HG02642 (cell line): Measurements from ENCODE around the gene EMILIN1.

Experiments
- ATAC-seq: cut with Tn5 transposase; IDR thresholded peaks from one replicate; pipeline ENCODE4 v1.9.1; 2021; ENCODE audit warnings: mild to moderate bottlenecking; ENCODE audit not compliant: unreplicated experiment, poor library complexity

Gene EMILIN1

GRCh38 chr2:27078267-27079194, at the start of gene EMILIN1:
Gene EMILIN1 (plus strand): TSS chr2:27078615. CDS start chr2:27079066, 451 bp downstream.
- no peak for ATAC-seq

- ATAC-seq: no peak
Measured at GRCh38 chr2:27029051-27029450, 49.4 kb upstream of the EMILIN1 start.

GRCh38 chr2:27032495-27033252, 45.7 kb upstream of the EMILIN1 start, which contains the start of gene TMEM214:
Gene TMEM214 (plus strand): TSS chr2:27032965. CDS start chr2:27033016, 51 bp downstream.
- peak; percentile 95 for ATAC-seq

- peak; percentile 12 for ATAC-seq
Measured at GRCh38 chr2:27033253-27033852, 45.1 kb upstream of the EMILIN1 start.

- ATAC-seq: no peak
Measured at GRCh38 chr2:27038012-27038411, 40.4 kb upstream of the EMILIN1 start.

- ATAC-seq: no peak
Measured at GRCh38 chr2:27038631-27039339, 39.6 kb upstream of the EMILIN1 start.

GRCh38 chr2:27039426-27039825, 39.0 kb upstream of the EMILIN1 start:
- no peak for ATAC-seq

GRCh38 chr2:27039871-27040270, 38.5 kb upstream of the EMILIN1 start:
- ATAC-seq: no peak

- ATAC-seq: no peak
Measured at GRCh38 chr2:27040282-27040681, 38.1 kb upstream of the EMILIN1 start.

- ATAC-seq: no peak
Measured at GRCh38 chr2:27041752-27042151, 36.7 kb upstream of the EMILIN1 start.

GRCh38 chr2:27042159-27042661, 36.2 kb upstream of the EMILIN1 start:
- no peak for ATAC-seq

GRCh38 chr2:27042985-27043634, 35.3 kb upstream of the EMILIN1 start:
- ATAC-seq: no peak

GRCh38 chr2:27049422-27050280, 28.8 kb upstream of the EMILIN1 start:
- peak; percentile 29 for ATAC-seq

GRCh38 chr2:27050281-27050995, 28.0 kb upstream of the EMILIN1 start:
- ATAC-seq: peak; percentile 54

GRCh38 chr2:27050996-27051901, 27.2 kb upstream of the EMILIN1 start, which contains the start of gene AGBL5:
Gene AGBL5 (plus strand): TSS chr2:27051668. CDS start chr2:27052959, 1,291 bp downstream.
- ATAC-seq: peak; percentile 68

- no peak for ATAC-seq
Measured at GRCh38 chr2:27051902-27052645, 26.3 kb upstream of the EMILIN1 start.
